GM18526 (cell line): Measurements from ENCODE around the gene BRSK2.

Source experiments
- POLR2A ChIP-seq: IDR thresholded peaks from 3 replicates; pipeline ENCODE4 v1.6.1; 2011; ENCODE audit not compliant: insufficient read length; ENCODE audit errors: extremely low read depth

Gene BRSK2

GRCh38 chr11:1406571-1407485 lies 17.1 kb downstream of the BRSK2 start:
- no peak for TF ChIP-seq POLR2A

- no peak for TF ChIP-seq POLR2A
Observed at GRCh38 chr11:1407668-1408067, 17.9 kb downstream of the BRSK2 start.

GRCh38 chr11:1408346-1408745 lies 18.6 kb downstream of the BRSK2 start:
- no peak for TF ChIP-seq POLR2A

GRCh38 chr11:1409108-1409851 lies 19.5 kb downstream of the BRSK2 start:
- no peak for TF ChIP-seq POLR2A

GRCh38 chr11:1410366-1411291 lies 20.9 kb downstream of the BRSK2 start:
- TF ChIP-seq POLR2A, result no peak

GRCh38 chr11:1411301-1411700 lies 21.6 kb downstream of the BRSK2 start:
- no peak for TF ChIP-seq POLR2A

- TF ChIP-seq POLR2A, result no peak
Observed at GRCh38 chr11:1412377-1413095, 22.8 kb downstream of the BRSK2 start.

GRCh38 chr11:1414650-1415049 lies 24.9 kb downstream of the BRSK2 start:
- TF ChIP-seq POLR2A, result no peak

- TF ChIP-seq POLR2A, result no peak
Observed at GRCh38 chr11:1415631-1416030, 25.9 kb downstream of the BRSK2 start.

- TF ChIP-seq POLR2A, result no peak
Observed at GRCh38 chr11:1419811-1420210, 30.1 kb downstream of the BRSK2 start.

GRCh38 chr11:1421291-1421690 lies 31.6 kb downstream of the BRSK2 start:
- no peak for TF ChIP-seq POLR2A

- TF ChIP-seq POLR2A, result no peak
Observed at GRCh38 chr11:1422481-1422880, 32.7 kb downstream of the BRSK2 start.

GRCh38 chr11:1422981-1423380 lies 33.2 kb downstream of the BRSK2 start:
- no peak for TF ChIP-seq POLR2A

GRCh38 chr11:1425006-1425405 lies 35.3 kb downstream of the BRSK2 start:
- no peak for TF ChIP-seq POLR2A

GRCh38 chr11:1425439-1425838 lies 35.7 kb downstream of the BRSK2 start:
- no peak for TF ChIP-seq POLR2A

GRCh38 chr11:1428762-1429316 lies 39.1 kb downstream of the BRSK2 start:
- no peak for TF ChIP-seq POLR2A
